GM18861 (cell line): ENCODE results near the gene UNC5A.

Experiments
- ATAC-seq: cut with Tn5 transposase; IDR thresholded peaks from one replicate; pipeline ENCODE4 v1.9.1; 2021; ENCODE audit not compliant: unreplicated experiment

UNC5A gene

DNA sequence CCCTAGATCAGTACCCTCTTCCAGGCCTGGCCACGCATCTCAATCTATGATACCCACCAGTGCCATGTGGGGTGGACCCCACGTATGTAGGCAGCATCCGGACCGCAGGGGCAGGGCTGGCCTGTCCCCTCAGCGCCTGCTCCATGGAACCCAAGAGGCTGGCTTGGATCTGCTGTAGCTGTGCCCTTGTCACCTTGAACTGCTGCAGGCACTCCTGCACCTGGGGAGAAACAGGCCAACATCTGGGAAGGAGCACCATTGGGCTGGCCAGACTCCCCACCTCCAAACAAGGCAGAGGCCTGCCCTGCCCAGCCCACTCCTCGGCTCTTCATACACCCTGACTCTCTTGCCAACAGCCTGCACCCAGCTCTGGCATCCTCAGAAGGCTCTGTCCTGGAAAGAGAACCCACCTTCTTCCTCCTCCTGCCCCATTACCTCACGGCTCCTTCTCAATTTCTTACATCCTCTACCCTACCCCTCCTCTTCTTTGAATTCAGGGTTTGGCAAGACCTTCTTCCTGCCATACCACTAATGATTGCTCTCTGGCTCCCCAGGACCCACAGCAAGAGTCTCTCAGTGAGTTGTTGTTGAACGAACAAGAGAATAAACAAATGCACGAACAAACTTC lies 81.1 kb downstream of the UNC5A start:
- ATAC-seq = no peak

DNA sequence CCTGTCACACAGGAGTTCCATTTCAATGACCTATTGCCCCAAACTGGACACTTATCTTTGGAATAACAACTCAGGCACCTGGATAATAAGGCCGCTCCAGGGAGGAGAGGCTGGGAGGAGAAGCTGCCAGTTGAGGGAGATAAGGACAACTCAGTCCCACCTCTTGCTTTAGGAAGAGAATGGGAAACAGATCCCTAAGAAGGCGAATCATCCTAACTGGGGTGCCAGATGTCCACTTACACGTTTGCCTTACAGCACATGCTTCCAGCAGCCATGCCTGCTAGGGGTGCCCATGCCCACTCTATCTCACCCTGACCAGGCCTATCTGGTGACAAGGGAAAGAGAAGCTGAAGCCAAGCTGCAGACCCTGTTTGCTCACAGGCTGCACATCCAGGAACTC lies 82.3 kb downstream of the UNC5A start:
- no peak for ATAC-seq

DNA sequence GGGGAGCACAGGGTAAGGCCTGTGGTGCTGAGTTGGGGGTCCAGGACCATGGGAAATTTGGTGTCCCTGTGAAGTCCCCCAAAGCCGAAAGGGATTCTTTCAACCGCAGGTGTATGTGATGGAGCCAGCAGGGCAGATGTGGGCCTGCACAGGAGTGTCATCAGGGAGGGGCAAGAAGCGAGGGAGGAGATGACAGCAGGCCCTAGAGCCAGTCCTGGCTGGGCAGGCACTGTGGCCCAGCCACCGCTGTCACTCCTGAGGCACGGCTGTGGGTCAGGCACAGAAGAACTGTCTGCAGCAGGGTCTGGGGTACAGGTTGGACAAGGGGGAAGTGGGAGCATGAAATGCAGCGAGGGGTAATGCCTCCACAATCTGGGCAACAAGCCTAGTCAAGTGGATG lies 83.9 kb downstream of the UNC5A start:
- ATAC-seq = no peak

DNA sequence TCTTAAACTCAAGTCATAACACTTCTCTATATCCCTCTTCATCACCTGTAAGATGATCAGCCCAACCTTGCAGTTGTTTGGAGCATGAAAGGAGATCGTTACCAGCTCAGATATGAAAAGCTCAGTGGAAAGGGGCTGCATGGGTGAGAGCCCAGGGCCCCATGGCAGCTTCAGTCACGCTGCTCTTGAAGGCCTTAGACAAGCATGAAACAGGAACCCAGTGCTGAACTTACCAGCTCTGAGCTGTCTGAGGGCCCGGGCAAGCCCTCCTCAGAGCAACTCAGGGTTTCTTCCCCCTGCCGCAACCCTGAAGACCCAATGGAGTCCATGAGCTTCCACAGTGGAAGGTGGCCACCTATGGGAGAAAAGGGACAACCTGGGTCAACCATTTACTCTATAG lies 85.5 kb downstream of the UNC5A start:
- ATAC-seq = no peak

DNA sequence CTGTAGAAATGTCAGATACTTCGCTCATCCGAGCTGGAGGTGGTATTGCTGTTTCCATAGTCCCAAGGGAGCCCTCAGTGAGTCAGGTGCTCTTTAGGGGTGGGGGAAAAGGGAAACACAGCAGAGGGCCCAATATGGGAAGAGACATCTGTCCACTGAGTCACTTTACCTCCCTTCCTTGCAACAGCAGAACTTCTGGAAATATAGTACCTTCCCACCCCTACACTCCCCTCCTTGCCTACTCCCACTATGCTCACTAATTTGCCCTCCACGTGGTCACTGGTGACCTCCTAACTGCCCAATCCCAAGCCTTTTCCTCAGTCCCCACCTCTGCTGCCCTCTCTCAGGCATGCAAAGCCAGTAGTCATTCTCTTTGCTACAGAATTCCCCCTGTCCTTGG lies 86.9 kb downstream of the UNC5A start:
- ATAC-seq = no peak

DNA sequence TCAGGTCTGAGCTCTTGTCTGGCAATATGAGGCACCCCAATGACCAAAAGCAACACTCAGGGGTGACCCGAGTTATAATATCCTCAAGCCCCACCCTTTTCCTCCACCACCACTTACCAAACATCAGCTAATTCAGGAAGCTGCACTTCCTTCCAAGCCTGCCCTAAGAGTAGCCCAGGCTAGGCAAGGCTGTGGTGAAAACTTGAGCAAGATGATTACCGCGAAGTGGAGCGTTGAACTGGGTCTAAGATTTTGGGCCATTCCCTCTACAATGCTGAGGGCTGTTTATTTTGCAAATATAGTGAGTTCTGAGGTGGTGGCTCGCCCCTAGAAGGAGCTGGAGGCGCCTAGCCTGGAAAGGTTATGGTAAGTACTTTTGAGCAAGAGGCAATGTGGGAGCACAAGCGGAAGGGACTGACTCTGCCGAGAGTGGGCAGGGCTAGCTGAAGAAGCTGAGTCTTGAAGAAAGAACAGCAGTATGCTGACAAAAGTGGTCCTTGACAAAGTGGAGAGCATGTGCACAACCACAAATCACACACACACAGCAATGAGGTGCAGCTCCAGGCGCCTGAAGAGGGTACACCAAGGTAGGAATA lies 89.0 kb downstream of the UNC5A start, which contains the start of gene HK3:
Gene HK3 (minus strand): TSS at position 51 of the 596 bp plus-strand sequence. CDS start 3,187 bp downstream, outside the sequence.
- no peak for ATAC-seq

DNA sequence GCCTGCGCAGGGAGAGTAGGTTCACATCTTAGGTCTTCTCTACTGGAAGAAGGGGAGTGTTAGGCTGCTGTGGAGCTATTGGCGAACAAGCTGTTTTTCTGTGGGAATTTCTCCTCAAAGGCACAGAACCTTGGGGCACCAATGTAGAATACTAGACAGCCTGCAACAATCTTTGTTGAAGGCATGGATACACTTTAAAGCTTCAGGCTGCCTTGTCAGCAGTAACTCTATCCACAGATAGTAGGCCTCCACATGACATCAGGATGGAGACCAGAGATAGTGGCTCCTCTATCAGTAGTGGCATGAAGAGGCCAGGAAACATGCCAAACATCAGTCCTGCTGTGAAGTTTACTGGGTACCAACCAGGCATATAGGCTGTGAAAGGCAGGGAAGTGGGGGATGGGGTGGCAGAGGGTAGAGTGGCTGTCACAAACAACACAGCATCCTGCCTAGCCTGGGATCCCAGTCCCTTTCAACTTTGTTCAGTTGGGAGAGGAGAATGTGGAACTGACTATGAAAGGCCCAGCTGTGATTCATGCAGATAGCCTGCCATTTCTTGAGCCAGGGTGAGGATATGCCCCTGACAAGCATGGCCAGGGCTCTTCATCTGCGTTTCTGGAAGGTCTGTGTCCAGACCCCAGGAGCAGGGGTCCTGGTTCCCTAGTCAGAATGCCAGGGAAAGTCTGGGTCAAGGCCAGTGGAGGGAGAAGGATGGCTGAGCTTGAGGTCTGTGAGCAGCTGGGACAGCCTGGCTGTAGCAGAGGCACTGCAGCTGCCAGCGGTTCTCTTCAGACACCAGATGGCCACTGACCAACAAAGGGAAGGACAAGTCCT lies 89.8 kb downstream of the UNC5A start:
- no peak for ATAC-seq

DNA sequence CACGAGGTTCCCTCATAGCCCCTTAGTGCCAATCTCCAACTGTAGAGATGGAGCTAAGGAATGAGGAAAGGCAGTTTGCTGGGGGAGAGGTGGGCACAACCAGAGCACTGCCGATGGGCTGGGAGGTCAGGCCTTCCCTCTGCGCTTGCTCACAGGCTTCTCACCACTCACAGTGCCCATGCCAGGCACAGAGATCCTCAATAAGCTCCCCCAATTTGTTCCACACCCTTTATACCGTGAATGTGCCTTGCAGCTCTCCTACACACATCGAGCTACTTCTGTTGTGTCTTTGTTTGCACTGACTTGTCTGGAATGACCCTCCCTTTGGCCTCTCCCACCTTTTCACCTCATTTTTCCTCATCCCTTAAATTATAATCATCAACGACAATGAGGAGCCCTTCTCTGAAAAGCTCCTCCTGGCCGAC lies 90.4 kb downstream of the UNC5A start:
- ATAC-seq = no peak

DNA sequence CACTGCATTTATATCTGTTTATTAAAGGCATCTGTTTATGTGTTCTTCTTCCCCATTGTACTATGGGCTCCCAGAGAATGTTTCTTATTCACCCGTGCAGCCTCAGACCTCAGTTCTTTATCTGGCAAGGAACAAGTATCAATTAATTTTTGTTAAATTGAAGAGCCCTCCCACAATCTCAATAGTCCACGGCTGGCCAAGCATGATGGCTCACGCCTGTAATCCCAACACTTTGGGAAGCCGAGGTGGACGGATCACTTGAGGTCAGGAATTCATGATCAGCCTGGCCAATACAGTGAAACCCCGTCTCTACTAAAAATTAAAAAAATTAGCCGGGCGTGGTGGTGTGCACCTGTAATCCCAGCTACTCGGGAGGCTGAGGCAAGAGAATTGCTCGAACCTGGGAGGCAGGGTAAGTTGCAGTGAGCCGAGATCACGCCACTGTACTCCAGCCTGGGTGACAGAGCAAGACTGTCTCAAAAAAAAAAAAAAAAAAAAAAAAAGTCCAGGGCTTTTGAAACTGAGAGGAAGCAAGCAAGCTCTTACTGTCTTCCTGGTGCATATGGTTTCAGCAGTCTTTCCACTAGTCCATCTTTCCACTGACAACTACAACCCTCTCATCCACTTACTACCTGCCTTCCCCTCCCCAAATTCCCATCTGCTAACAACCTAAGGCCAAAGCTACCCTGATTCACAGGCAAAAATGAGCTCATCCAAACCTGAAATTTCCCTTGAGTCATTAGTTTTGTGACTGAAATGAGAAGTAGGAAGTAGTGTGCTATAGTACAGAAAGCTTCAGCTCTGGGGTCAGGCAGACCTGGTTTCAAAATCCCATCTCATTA lies 91.1 kb downstream of the UNC5A start:
- ATAC-seq = no peak

DNA sequence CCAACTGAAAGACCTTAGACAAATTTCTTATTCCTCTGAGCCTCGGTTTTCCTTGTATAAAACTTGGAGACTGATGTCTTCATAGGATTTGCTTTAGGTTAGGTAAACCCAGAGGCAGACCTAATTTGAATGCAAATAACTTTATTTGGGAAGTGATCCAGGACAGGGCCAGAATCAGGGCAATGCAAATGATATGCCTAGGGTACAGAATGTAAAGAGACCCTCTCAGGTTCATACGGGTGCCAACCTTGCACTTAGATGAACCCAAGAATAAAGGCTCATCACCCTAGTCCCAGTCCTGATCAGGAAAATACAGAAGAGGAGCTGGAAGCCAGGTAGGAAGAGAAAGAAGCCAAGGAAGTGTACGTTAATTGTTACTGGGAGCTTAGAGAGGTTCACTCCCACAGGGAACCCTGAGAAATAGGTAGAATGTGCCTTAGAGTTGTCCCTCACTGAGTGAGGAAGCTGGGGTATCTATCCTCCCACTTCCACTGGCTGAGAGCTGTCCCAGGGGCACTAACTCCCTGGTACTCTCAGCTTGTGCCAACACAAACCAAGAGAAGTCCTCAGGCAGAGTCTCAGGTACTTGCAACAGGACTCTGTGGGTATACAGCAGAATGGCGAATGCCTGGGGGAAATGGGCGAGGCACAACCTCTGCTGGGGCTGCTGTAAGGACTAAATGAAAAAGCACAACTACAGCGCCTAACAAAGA lies 91.9 kb downstream of the UNC5A start:
- ATAC-seq = no peak

DNA sequence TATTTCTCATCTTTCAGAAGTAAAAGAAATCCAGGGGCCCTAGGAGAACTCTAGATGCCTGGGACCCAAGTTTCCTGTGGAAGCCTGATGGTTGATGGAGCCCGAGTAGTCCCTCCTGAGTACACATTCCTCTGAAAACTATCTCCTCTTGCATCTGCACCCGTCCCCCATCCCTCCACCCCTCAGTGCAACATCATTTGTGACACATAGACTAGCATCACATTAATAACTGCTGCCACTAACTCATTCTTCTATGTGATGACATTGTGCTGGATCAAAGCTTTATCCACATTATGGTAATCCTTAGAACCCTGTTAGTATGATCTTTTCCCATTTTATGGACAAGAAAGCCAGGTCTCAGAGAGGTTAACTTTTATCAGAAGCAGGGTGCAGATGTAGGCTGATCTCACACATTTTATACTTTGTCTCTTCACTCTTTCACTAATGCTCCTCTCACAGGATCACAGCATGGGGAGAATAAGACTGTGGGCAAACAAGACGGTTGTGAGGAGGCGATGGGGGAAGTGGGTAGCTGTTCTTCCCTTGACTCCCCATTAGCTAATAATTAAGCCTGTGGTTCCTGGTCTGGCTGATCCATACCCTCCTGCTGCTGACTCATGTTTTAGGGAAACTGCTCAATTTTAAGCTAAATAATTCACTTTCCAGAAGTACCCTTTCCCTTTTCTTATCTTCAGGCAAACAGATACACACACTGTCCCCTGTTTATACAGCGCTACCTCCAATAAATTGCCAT lies 92.7 kb downstream of the UNC5A start:
- no peak for ATAC-seq

DNA sequence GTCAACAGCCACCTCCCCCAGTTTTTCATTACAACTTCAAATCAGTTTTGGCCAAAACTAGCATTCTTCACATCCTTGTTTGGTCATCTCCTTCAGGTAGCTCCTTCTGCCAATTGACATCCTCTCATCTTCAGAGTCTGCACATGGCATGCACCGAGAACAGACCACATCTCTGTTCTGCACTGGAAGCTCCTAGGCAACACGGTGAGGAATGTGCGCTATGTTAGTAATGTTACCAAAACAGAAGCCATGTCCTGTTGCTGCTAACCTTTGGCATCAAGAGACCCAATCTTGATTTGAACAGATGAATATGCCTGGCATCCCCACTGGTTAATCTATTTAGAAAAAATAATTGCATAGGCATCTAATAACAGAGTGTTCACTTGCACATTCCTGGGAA lies 93.9 kb downstream of the UNC5A start:
- ATAC-seq = no peak

DNA sequence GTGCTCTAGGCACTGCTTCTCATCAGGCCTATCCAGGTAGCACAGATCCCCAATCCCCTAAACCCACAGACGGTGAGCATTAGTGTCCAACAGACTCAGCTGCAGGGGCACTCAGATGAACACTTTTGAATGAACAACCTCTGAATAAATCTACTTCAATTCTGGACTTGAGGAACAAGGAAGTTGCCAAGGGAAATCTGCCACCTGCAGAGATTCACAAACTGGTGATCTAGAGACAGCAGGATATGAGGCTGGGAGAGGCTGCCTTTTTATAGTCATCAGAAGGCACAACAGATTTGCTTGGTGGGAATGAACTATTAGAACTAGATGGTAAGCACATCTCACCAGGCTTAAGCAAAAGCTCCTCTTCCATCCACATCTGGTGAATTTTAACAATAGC lies 95.8 kb downstream of the UNC5A start:
- ATAC-seq = no peak

DNA sequence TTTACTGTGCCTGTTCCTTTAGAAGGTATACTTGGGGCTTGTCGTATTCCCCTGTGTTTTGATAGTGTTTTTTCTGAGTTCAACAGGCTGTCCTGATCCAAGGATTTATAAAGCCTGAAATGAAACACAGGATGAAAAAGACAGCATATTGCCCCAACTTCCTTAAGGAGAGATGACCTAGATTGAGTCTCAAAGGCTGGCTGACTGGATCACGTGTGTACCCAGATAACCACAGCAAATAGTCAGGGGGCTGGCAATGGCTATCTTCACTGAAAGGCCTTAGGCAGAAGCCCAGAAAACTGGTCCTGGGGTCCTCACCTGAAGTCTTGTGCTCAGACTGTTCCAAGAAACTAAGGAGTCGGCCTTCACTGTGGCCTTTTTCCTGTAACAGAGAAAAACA lies 96.4 kb downstream of the UNC5A start:
- ATAC-seq = no peak

DNA sequence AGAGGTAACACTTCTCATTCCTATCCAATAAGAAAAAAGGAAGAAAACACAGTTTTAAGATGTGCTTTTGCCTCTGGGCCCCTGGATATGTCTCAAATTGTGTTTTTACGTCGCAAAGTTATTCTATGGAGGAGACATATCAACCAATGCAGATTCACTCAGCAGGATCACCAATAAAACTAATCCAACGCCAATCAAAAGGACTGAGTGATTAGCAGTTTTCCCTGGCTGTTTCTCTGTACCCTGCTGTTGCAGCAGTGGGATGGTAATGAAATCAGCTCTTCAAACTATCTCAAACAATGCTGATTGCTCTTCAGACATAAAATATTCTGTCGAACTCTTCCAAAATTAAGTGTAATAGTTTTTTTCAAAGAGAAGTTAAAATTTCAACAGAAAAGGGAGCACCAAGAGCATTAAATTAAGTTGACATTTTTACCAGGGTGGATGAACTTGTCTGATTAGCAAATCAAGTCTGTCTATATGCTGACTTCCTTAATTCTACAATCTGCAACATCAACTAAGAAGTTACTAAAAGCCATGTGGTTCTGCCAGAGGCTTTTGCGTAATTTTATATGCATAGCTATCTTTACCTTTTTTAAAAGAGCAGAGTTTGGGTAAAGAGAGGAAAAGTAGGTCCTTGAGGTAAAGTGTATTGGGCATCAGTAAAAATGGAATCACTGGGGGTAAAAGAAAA lies 98.5 kb downstream of the UNC5A start:
- no peak for ATAC-seq

DNA sequence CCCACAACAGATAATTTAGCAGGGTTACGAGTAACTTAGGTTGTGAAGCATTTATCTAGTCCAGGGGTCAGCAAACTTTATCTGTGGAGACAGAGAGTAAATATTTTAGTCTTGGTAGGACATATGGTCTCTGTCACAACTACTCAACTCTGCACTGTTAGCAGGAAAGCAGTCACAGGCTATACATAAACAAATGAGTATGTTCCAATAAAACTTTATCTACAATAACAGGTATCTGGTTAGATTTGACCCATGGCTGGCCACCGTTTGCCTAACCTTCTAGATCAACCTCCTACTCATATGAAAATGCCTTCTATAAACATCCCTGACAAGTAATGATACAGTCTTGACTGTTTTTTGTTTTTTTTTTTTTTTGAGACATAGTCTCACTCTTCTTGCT lies 101.8 kb downstream of the UNC5A start:
- no peak for ATAC-seq

DNA sequence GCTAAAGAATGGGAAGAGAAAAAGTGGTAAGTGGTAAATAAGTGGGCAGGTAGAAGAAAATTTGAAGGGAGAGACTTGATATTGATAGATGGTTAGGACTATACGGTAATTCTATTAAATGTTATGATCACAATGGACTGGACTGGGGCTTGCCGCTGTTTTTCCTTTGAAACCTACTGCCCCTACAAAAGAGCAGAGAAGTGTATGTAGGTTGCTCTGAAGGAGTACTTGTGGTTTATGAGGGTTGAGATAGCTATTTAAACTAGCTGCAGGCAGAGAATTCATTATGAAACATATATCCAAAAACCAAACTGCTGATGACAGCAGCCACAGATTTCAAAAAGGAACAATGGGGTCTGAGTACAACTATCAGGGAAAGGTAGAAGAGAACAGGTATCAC lies 105.5 kb downstream of the UNC5A start:
- no peak for ATAC-seq

DNA sequence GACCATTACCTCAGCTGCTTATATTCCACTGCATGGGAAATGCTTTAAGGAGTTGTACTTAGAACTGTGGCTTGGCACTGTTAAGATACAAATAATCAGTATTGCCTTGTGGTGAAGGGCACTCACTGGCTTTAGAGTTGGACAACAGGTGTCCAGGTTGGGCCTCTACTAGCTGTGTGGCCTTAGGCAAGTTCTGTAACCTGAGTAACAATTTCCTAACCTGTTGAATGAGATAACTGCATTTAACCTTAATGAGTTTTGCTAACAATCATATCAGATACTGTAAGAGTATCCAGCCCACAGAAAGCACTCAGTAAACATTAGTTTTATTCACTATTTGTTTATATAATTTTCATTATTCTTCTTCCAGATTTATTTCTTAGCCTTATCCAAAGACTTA lies 106.0 kb downstream of the UNC5A start:
- no peak for ATAC-seq

DNA sequence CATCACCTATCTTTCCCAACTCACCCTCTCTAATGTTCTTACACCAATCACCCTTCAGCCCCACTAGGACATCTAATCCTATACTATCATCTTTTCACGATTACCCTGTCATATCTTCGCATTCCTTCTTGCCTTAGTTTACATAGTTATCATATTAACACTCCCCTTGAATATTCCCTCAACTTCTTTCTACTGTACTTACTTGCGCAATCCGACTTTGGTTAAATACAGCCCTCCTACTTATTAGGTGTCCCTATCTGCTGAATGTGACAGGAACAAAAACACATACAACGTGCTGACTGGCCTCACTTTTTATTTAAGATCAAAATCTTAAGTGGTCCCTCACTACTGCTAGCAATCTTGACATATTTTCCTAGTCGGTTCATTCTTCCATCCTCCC lies 108.3 kb downstream of the UNC5A start:
- ATAC-seq = no peak
